Measurements from ENCODE around the gene APLNR.
"Not testable (repeated sequence)": the region's sequence is repeated elsewhere in the genome, so short reads cannot be mapped to it uniquely, and the experiment has no call there.

Gene APLNR

GRCh38 chr11:57237204-57237681, at the start of gene APLNR:
TSS of gene APLNR (minus strand) at chr11:57237250. CDS start at chr11:57237004, 246 bp downstream.
- DNase-seq: no peak

GRCh38 chr11:57283231-57283990, 46.4 kb upstream of the APLNR start:
- DNase-seq: no peak

GRCh38 chr11:57281546-57281945, 44.5 kb upstream of the APLNR start:
- DNase-seq: not testable (repeated sequence)

- no peak for DNase-seq
These were observed 42.1 kb upstream of the APLNR start for GRCh38 chr11:57279116-57279515.

- no peak for DNase-seq
These were observed 41.7 kb upstream of the APLNR start for GRCh38 chr11:57278721-57279095.

GRCh38 chr11:57277845-57278720, 41.0 kb upstream of the APLNR start:
- no peak for DNase-seq

- DNase-seq: no peak
These were observed 40.1 kb upstream of the APLNR start for GRCh38 chr11:57276971-57277675.

GRCh38 chr11:57276169-57276970, 39.3 kb upstream of the APLNR start:
- no peak for DNase-seq

GRCh38 chr11:57275582-57275981, 38.5 kb upstream of the APLNR start:
- no peak for DNase-seq

GRCh38 chr11:57274904-57275498, 38.0 kb upstream of the APLNR start:
- DNase-seq: no peak

GRCh38 chr11:57273448-57274058, 36.5 kb upstream of the APLNR start:
- no peak for DNase-seq

GRCh38 chr11:57269571-57270021, 32.5 kb upstream of the APLNR start:
- DNase-seq: no peak

- no peak for DNase-seq
These were observed 29.1 kb upstream of the APLNR start for GRCh38 chr11:57266157-57266556.

GRCh38 chr11:57263351-57263750, 26.3 kb upstream of the APLNR start:
- no peak for DNase-seq

GRCh38 chr11:57262157-57262556, 25.1 kb upstream of the APLNR start:
- DNase-seq: no peak

GRCh38 chr11:57260937-57261783, 24.1 kb upstream of the APLNR start:
- no peak for DNase-seq

GRCh38 chr11:57256119-57256518, 19.1 kb upstream of the APLNR start:
- DNase-seq: no peak

- no peak for DNase-seq
These were observed 18.6 kb upstream of the APLNR start for GRCh38 chr11:57255618-57256017.

GRCh38 chr11:57254631-57255030, 17.6 kb upstream of the APLNR start:
- no peak for DNase-seq

- no peak for DNase-seq
These were observed 14.5 kb upstream of the APLNR start for GRCh38 chr11:57251491-57252104.

Data from GF-D8 (cell line).